CMK (cell line): Measurements from ENCODE around the gene CRYBB2.
"Not testable (repeated sequence)": the region's sequence is repeated elsewhere in the genome, so short reads cannot be mapped to it uniquely, and the experiment has no call there.

ENCODE experiments used
- DNase-seq: peaks from one replicate; pipeline ENCODE4 v3.0.0-alpha.2; 2010; ENCODE audit warnings: low read depth

CRYBB2 gene

GRCh38 chr22:25219211-25219689 lies at the start of gene CRYBB2:
TSS of gene CRYBB2 (plus strand) at chr22:25219639. CDS start at chr22:25221430, 1,791 bp downstream.
- no peak for DNase-seq

- DNase-seq, result no peak
Observed at GRCh38 chr22:25170426-25170980, 48.9 kb upstream of the CRYBB2 start.

GRCh38 chr22:25172153-25172552 lies 47.3 kb upstream of the CRYBB2 start:
- peak; percentile 5 for DNase-seq

- no peak for DNase-seq
Observed at GRCh38 chr22:25174156-25174887, 45.1 kb upstream of the CRYBB2 start.

GRCh38 chr22:25174888-25175411 lies 44.5 kb upstream of the CRYBB2 start:
- DNase-seq, result no peak

- DNase-seq, result no peak
Observed at GRCh38 chr22:25176175-25176574, 43.3 kb upstream of the CRYBB2 start.

- DNase-seq, result no peak
Observed at GRCh38 chr22:25176799-25177198, 42.6 kb upstream of the CRYBB2 start.

GRCh38 chr22:25177226-25177625 lies 42.2 kb upstream of the CRYBB2 start:
- no peak for DNase-seq

- DNase-seq, result no peak
Observed at GRCh38 chr22:25177895-25178294, 41.5 kb upstream of the CRYBB2 start.

GRCh38 chr22:25178348-25178747 lies 41.1 kb upstream of the CRYBB2 start:
- DNase-seq, result not testable (repeated sequence)

GRCh38 chr22:25178869-25179631 lies 40.4 kb upstream of the CRYBB2 start:
- not testable (repeated sequence) for DNase-seq

GRCh38 chr22:25182131-25183110 lies 37.0 kb upstream of the CRYBB2 start:
- DNase-seq, result no peak

- DNase-seq, result no peak
Observed at GRCh38 chr22:25183949-25184619, 35.4 kb upstream of the CRYBB2 start.

GRCh38 chr22:25186140-25186539 lies 33.3 kb upstream of the CRYBB2 start:
- no peak for DNase-seq

GRCh38 chr22:25187469-25187868 lies 32.0 kb upstream of the CRYBB2 start:
- no peak for DNase-seq

GRCh38 chr22:25192406-25192805 lies 27.0 kb upstream of the CRYBB2 start:
- no peak for DNase-seq

GRCh38 chr22:25193130-25193529 lies 26.3 kb upstream of the CRYBB2 start:
- DNase-seq, result no peak

- DNase-seq, result no peak
Observed at GRCh38 chr22:25193548-25193947, 25.9 kb upstream of the CRYBB2 start.

GRCh38 chr22:25196326-25196725 lies 23.1 kb upstream of the CRYBB2 start:
- DNase-seq, result no peak

- no peak for DNase-seq
Observed at GRCh38 chr22:25197340-25197739, 22.1 kb upstream of the CRYBB2 start.
